Daoy (cell line): Measurements from ENCODE around the gene ITIH5. TPM values are rescaled to one million over a fixed set of nuclear protein-coding genes. Genes with fewer than 3 reads are reported as not detected.
A peak's percentile ranks its signal among the peaks of the same experiment; 100 is the strongest.
"Not testable (repeated sequence)": the region's sequence is repeated elsewhere in the genome, so short reads cannot be mapped to it uniquely, and the experiment has no call there.

Experiments used
- DNase-seq: peaks from one replicate; pipeline ENCODE4 v3.0.0-alpha.2; 2015; ENCODE audit warnings: low read depth
- total RNA-seq: library from RNA; depleted of rRNA; stranded (reverse); fragments of >200 nt; shearing (Covaris generic); gene quantifications from 2 replicates; pipeline ENCODE4 v1.2.3, GENCODE V29; 2014

The ITIH5 gene
- total RNA-seq, 1 experiment from 2014 or later = not detected

- peak; percentile 87 for DNase-seq
These were observed 20.6 kb upstream of the ITIH5 start for GRCh38 chr10:7687228-7687907.

GRCh38 chr10:7686351-7687171 lies 19.8 kb upstream of the ITIH5 start:
- DNase-seq = no peak

- not testable (repeated sequence) for DNase-seq
These were observed 13.3 kb upstream of the ITIH5 start for GRCh38 chr10:7680078-7680477.

GRCh38 chr10:7679256-7679655 lies 12.5 kb upstream of the ITIH5 start:
- no peak for DNase-seq

GRCh38 chr10:7672341-7673134 lies 5.8 kb upstream of the ITIH5 start:
- no peak for DNase-seq

GRCh38 chr10:7670157-7670556 lies 3.4 kb upstream of the ITIH5 start:
- no peak for DNase-seq

- DNase-seq = no peak
These were observed 736 bp upstream of the ITIH5 start for GRCh38 chr10:7667262-7668141.

- no peak for DNase-seq
These were observed 999 bp downstream of the ITIH5 start for GRCh38 chr10:7665767-7666166.

GRCh38 chr10:7664707-7665106 lies 2.1 kb downstream of the ITIH5 start:
- DNase-seq = no peak

- DNase-seq = no peak
These were observed 4.2 kb downstream of the ITIH5 start for GRCh38 chr10:7662522-7662921.

GRCh38 chr10:7659560-7659959 lies 7.2 kb downstream of the ITIH5 start:
- no peak for DNase-seq

GRCh38 chr10:7657552-7657951 lies 9.2 kb downstream of the ITIH5 start:
- DNase-seq = no peak

GRCh38 chr10:7657079-7657478 lies 9.7 kb downstream of the ITIH5 start:
- DNase-seq = not testable (repeated sequence)

- DNase-seq = no peak
These were observed 14.8 kb downstream of the ITIH5 start for GRCh38 chr10:7651853-7652470.

- peak; percentile 67 for DNase-seq
These were observed 17.0 kb downstream of the ITIH5 start for GRCh38 chr10:7649673-7650300.

- no peak for DNase-seq
These were observed 19.6 kb downstream of the ITIH5 start for GRCh38 chr10:7647062-7647664.

GRCh38 chr10:7642491-7643011 lies 24.2 kb downstream of the ITIH5 start:
- no peak for DNase-seq

- no peak for DNase-seq
These were observed 31.2 kb downstream of the ITIH5 start for GRCh38 chr10:7635408-7636125.
